ENCODE results near the gene RAD51B.

- TF ChIP-seq CTCF (conservative IDR thresholded peaks at IDR 0.05; ENCODE audit: low read depth, low read length) (no peak), EZH2 (IDR thresholded peaks at IDR 0.05; ENCODE audit: borderline replicate concordance, low read depth, low read length, poor library complexity, severe bottlenecking) (no peak)
Observed at GRCh38 chr14:68608574-68608962, 789.0 kb downstream of the RAD51B start.

Data from A673 (cell line).